ENCODE results near the gene SLC26A2. TPM values are rescaled to one million over a fixed set of nuclear protein-coding genes. Genes with fewer than 3 reads are reported as not detected.

SLC26A2 gene
- total RNA-seq, 1 experiment from 2014 or later = 43.9 TPM

DNA sequence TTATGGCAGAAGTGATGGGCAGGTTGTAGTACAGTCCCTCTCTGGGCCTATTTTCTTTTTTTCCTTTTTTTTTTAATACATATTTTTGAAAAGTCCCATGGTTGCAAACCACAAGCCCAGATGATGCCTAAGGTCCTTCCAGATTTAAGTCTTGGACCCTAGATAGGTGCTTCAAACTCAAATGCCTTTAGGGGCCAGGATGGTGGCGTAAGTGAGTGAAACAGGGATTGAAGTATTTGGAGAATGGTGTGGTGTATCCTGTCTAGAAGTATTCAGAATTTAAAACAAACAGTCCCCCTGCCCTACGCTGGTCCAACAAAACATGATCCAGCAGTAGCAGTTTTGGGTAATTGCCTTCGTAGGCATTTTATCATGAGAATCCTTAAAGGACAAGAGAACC is 37.7 kb downstream of the SLC26A2 start:
- intact Hi-C loops (cut with micrococcal nuclease; ENCODE audit: unreplicated experiment) = no loop called here
- no peaks in the 10 kb centered on the region for H3K9me3 ChIP-seq
- no TSS peak for BruUV-seq (replicated peaks)
- peaks cover 43% of the 10 kb centered on the region for H3K4me1 Mint-ChIP-seq (ENCODE audit: low read depth, unreplicated experiment)
- ChIA-PET POLR2A (no interaction called here), CTCF (no interaction called here)
- peaks cover 34% of the 10 kb centered on the region for H3K36me3 Mint-ChIP-seq (ENCODE audit: insufficient read depth, unreplicated experiment)
- no peak overlapping the region for H3K4me3 ChIP-seq (ENCODE audit: low read depth, low read length)
- DNase-seq = no peak
- H3K27me3 Mint-ChIP-seq (ENCODE audit: insufficient read depth, unreplicated experiment) = no peaks in the 10 kb centered on the region
- TF ChIP-seq, protein P1, sequence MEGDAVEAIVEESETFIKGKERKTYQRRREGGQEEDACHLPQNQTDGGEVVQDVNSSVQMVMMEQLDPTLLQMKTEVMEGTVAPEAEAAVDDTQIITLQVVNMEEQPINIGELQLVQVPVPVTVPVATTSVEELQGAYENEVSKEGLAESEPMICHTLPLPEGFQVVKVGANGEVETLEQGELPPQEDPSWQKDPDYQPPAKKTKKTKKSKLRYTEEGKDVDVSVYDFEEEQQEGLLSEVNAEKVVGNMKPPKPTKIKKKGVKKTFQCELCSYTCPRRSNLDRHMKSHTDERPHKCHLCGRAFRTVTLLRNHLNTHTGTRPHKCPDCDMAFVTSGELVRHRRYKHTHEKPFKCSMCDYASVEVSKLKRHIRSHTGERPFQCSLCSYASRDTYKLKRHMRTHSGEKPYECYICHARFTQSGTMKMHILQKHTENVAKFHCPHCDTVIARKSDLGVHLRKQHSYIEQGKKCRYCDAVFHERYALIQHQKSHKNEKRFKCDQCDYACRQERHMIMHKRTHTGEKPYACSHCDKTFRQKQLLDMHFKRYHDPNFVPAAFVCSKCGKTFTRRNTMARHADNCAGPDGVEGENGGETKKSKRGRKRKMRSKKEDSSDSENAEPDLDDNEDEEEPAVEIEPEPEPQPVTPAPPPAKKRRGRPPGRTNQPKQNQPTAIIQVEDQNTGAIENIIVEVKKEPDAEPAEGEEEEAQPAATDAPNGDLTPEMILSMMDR (IDR thresholded peaks at IDR 0.05; ENCODE audit: insufficient read depth in 1 of 2, low read depth in 1 of 2, low read length in 1 of 2, severe bottlenecking in 1 of 2, unreplicated experiment in 1 of 2) = no peak
- H3K36me3 ChIP-seq (ENCODE audit: control insufficient read depth, insufficient read depth, low read length) = peaks cover 4% of the 10 kb centered on the region; the same call in 1 of the 2 replicates
- peaks cover 36% of the 10 kb centered on the region for H3K4me1 ChIP-seq
- no peaks in the 10 kb centered on the region for H3K9me3 Mint-ChIP-seq (ENCODE audit: unreplicated experiment)
- H3K27ac Mint-ChIP-seq (ENCODE audit: unreplicated experiment) = no peak overlapping the region
- no peaks in the 10 kb centered on the region for H3K27me3 ChIP-seq (replicated peaks; ENCODE audit: control insufficient read depth, insufficient read depth, low read length)
- H3K4me3 Mint-ChIP-seq (ENCODE audit: unreplicated experiment) = peak overlapping the region; percentile 85

DNA sequence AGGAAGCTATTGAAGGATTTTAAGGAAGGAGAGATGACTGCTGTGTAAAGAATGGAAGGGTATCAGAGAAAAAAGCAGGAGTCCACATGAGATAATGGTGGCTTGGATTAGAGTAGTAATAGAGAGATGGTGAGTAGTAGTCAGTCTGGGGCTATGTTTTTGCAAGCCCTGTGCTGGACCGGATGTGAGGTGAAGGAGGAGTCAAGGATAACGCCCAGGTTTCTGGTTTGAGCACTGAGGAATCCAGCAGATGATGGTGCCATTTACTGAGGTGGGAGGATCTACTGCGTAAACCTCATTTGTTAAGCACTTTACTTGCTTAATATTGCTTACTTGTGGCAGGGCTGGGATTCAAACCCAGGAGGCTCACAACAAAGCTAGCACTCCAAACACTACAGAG is 38.8 kb downstream of the SLC26A2 start:
- Mint-ChIP-seq H3K9me3 (ENCODE audit: unreplicated experiment) (no peaks in the 10 kb centered on the region), H3K36me3 (ENCODE audit: insufficient read depth, unreplicated experiment) (peaks cover 41% of the 10 kb centered on the region), H3K4me1 (ENCODE audit: low read depth, unreplicated experiment) (peaks cover 43% of the 10 kb centered on the region), H3K4me3 (ENCODE audit: unreplicated experiment) (peak overlapping the region; percentile 85), H3K27ac (ENCODE audit: unreplicated experiment) (peak overlapping the region; percentile 86), H3K27me3 (ENCODE audit: insufficient read depth, unreplicated experiment) (no peaks in the 10 kb centered on the region)
- peak overlapping the region; percentile 72 for H3K4me3 ChIP-seq (ENCODE audit: low read depth, low read length)
- no peaks in the 10 kb centered on the region for H3K27me3 ChIP-seq (replicated peaks; ENCODE audit: control insufficient read depth, insufficient read depth, low read length)
- intact Hi-C loops (cut with micrococcal nuclease; ENCODE audit: unreplicated experiment) = no loop called here
- peaks cover 4% of the 10 kb centered on the region; the same call in 1 of the 2 replicates for H3K36me3 ChIP-seq (ENCODE audit: control insufficient read depth, insufficient read depth, low read length)
- peaks cover 36% of the 10 kb centered on the region for H3K4me1 ChIP-seq
- no peaks in the 10 kb centered on the region for H3K9me3 ChIP-seq
- ChIA-PET CTCF (interaction anchor here (1.3 to 1.4 kb wide), 2 partner anchors 27 to 166 kb away, joined by 8 to 10 read pairs; no protein-coding TSS in a partner anchor), POLR2A (interaction anchor here (1.5 kb wide), 1 partner anchor 171 kb away, joined by 3 read pairs; no protein-coding TSS in a partner anchor)
- TF ChIP-seq, protein P1 (IDR thresholded peaks at IDR 0.05; ENCODE audit: insufficient read depth in 1 of 2, low read depth in 1 of 2, low read length in 1 of 2, severe bottlenecking in 1 of 2, unreplicated experiment in 1 of 2) = no peak
- BruUV-seq (replicated peaks) = no TSS peak
- no peak for DNase-seq

DNA sequence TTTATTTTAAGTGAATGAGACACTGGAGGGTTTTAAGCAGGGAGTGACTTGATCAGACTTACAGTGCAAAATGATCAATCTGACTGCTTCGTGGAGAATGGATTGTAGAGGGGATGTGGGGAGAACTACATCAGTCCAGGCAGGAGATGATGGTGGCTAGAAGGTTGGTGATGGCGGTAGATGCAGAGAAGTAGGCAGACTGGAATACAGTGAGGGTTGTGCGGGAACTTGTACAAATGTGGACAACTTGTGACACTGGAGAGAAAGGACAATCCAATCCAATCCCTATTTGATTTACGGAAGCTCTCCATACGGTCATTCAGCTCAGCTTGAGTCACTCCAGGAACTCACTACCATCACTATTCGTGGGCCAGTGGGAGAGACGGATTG is 39.3 kb downstream of the SLC26A2 start:
- TSS peak; percentile 66 for BruUV-seq (replicated peaks)
- ChIA-PET CTCF (interaction anchor here (0.9 to 1.4 kb wide), 6 partner anchors 9 to 166 kb away, joined by 3 to 10 read pairs (median 6); no protein-coding TSS in a partner anchor), POLR2A (interaction anchor here (0.7 to 1.9 kb wide), 5 partner anchors 22 to 172 kb away, joined by 3 to 7 read pairs (median 3); partner anchors contain the start of gene SLC26A2)
- intact Hi-C loops (cut with micrococcal nuclease; ENCODE audit: unreplicated experiment) = no loop called here
- Mint-ChIP-seq H3K27ac (ENCODE audit: unreplicated experiment) (peak overlapping the region; percentile 86), H3K27me3 (ENCODE audit: insufficient read depth, unreplicated experiment) (no peaks in the 10 kb centered on the region), H3K4me1 (ENCODE audit: low read depth, unreplicated experiment) (peaks cover 43% of the 10 kb centered on the region), H3K36me3 (ENCODE audit: insufficient read depth, unreplicated experiment) (peaks cover 46% of the 10 kb centered on the region), H3K4me3 (ENCODE audit: unreplicated experiment) (peak overlapping the region; percentile 85), H3K9me3 (ENCODE audit: unreplicated experiment) (no peaks in the 10 kb centered on the region)
- H3K9me3 ChIP-seq = no peaks in the 10 kb centered on the region
- TF ChIP-seq, protein P1 (IDR thresholded peaks at IDR 0.05; ENCODE audit: insufficient read depth in 1 of 2, low read depth in 1 of 2, low read length in 1 of 2, severe bottlenecking in 1 of 2, unreplicated experiment in 1 of 2) = no peak
- peaks cover 36% of the 10 kb centered on the region for H3K4me1 ChIP-seq
- H3K4me3 ChIP-seq (ENCODE audit: low read depth, low read length) = peak overlapping the region; percentile 72
- H3K27me3 ChIP-seq (replicated peaks; ENCODE audit: control insufficient read depth, insufficient read depth, low read length) = no peaks in the 10 kb centered on the region
- H3K36me3 ChIP-seq (ENCODE audit: control insufficient read depth, insufficient read depth, low read length) = peaks cover 4% of the 10 kb centered on the region; the same call in 1 of the 2 replicates
- no peak for DNase-seq

All from Caco-2 (cell line).